HG03097 (cell line): Measurements from ENCODE around the gene EIF4B.
A peak's percentile ranks its signal among the peaks of the same experiment; 100 is the strongest.

ENCODE experiments used
- ATAC-seq: cut with Tn5 transposase; IDR thresholded peaks from one replicate; pipeline ENCODE4 v1.9.1; 2021; ENCODE audit not compliant: unreplicated experiment, low FRiP score

Gene EIF4B

DNA sequence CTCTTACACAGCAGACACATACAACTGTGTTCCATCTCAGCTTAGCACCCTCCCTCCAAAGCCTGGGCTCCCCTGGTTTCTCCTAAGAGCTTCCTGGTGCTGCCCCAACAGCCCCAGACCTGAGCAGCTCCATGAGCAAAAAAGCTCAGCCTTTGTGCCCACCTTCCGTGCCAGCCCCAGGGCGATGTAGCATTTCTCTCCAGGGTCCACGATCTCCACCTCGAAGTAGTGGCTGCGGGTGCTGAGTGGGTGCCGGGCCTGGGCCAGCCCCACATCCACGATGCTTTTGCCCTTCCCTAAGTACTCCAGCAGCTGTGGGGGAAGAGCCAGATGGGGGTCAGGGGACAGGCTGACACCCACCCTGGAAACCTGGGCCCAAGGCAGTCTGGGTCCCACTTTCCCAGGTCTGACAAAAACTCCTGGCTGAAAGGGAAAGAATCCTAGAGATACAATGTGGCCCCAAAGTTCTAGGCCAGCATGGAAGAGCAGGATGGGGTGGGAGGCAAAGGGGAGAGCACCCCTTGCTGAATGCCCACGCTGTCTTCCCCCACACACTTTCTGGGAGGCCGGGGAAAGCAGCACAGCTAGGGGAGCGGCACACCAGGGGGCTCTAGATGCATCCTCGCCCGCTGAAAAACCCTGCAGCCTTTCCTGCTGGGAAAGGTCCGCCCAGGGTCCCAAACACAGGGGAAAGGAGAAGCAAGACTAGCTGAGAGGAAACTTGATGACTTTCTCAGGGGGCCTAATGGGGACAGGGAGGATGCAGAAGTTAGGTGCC is 61.9 kb downstream of the EIF4B start:
- no peak for ATAC-seq

DNA sequence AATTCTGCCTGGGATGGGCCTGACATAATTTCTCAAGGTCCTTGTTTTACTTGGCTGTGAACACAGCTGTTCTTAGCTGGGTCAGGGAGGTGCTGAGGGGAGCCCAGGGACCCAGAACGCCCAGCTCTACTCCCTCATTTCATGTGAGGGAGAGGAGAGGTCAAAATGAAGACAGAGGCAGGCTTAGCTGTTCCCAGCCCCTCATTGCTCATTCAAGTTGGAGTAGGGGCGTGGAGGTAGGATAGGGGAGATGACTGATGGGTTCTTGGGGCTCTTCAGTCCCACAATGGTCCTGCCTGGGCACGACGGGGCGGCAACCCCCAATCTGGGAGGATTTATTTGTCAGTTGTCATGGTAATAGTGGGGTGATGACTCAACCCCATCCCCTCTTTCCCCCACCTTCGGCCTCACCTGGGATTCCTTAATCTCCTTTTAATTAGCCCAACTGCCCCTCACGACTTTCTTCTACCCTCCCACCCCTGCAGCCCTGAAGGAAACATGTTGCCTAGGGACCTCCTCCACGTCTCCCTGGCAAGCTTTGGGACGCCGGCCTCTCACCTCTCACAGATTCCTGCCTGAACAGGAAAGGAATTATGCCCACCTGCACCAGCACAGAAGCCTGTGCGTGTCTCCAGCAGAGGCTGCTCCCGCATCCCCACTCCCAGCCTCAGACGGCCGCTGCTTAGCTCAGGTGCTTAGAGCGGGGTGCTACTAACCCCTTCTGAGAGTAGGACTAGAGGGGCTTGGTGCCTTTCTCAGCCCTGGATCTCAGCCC is 62.7 kb downstream of the EIF4B start:
- ATAC-seq: no peak

DNA sequence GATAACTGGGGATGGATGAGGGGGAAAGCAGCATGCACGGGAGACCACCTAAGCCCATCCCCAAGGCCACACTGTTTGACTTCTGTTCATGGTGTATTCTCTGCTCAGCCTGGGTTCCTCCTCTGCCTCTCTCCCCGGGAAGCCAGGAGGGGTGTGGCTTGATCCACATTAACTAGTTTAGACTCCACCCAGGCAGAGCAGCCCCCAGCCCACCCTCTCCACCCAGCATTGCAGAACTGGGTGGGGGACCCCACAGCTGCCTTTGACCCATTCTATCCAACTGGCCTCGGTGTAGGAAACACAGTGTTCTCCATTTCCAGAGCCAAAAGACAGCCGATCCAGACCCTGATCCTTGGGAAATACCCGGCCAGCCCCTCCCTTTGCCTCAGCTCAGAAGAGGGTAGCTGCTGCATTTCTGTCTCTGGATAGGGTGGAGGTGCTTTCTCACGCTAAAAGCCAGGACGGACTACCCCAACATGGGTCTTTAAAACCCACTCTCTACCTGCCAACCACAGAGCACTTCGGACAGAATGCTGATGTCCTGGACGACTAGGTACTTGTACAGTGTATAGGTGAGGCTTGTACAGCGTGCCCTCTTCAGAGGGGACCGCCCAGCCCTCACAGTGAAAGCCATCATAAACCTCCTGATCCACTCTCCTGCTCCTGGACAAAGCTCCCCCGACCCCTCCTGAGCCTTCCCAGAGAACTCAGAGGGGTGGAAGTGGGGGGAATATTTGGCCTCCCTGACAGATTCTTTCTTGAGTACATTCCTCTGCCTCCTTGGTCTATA is 63.6 kb downstream of the EIF4B start:
- no peak for ATAC-seq

DNA sequence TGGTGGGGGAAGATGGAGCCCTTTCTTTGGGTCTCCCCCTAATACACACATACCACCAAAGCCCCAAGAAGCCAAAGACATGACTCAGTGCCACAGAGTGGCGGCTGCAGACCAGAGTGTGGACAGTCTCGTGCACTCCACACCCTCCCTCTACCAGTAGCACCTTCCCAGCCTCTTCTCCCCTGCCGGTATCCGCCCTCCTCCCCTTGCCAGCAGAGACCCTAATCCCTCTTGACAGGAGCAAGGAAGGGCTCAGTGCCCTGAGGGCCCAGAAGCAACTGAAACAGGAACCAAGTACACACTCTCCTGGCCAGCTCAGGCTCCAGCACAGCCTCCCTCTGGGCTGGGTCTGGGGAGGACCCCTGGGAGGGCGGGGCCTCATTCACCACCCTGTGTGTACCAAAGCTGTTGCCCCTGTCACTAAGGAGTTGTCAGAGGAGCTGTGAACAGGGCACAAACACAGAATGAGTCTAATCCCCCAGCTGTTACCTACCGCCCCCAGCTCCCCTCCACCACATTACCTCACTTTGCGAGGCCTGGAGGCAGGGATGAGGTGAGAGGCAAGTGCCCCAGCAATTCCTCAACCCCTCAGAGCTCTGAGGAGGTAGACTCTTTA is 64.7 kb downstream of the EIF4B start:
- ATAC-seq: no peak

DNA sequence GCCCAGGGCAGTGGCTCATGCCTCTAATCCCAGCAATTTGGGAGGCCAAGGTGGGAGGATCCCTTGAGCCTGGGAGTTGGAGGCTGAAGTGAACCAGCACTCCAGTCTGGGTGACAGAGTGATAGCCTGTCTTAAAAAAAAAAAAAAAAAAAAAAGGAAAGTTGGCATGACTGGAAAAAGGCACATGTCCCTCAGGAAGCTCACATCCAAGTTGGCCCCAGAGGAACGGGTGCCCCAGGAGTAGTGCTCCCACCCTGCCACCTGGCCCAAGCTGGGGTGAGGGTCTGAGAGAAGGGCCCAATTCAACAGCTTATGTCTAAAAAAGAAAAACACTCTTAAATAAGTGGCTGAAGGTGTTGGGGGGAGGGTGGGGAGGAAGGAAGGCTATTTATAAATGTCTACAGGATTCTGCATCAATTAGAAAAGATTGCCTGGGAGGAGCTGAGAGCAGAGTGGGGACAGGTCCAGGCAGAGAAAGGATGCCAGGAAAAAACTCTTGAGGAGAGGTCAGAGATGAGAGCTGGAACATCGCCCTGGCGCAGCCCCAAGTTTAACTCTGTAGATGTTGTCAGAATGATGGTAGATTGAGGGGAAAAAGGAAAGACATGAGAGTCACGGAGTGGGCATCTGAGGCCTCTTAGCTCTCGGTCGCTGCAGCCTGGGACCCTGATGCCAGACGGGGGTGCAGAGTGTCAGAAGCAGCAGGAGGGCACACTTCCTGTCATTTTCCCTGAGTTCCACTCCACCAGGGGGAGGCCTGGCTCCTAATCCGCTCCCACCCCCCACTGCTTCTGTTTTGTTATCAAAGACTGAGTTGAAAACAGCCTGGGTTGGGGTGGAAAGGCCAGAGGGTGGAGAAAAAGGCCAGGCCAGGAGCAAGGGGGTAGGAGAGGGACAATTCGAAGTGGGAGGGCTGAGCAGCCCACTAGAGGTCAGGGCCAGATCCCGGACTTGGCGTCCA is 65.6 kb downstream of the EIF4B start:
- no peak for ATAC-seq

DNA sequence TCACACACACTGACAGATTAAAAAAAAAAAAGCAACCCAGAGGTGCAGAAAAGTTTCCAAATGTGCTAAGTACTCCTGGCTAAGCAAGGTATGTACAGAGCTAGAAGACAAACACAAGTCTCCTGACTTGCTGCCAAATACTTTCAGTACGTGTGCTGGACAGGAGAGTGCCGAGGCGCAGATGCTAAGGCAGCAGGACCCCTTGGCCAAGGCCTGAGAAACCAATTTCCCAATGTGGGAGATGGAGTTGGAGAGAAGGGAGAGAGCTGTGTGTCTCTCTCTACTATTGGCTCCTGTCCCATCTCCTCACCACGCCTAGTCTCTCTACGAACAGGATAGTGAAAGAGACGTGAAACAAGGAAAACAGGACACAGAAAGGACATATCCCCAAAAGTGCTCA is 67.6 kb downstream of the EIF4B start:
- ATAC-seq: no peak

DNA sequence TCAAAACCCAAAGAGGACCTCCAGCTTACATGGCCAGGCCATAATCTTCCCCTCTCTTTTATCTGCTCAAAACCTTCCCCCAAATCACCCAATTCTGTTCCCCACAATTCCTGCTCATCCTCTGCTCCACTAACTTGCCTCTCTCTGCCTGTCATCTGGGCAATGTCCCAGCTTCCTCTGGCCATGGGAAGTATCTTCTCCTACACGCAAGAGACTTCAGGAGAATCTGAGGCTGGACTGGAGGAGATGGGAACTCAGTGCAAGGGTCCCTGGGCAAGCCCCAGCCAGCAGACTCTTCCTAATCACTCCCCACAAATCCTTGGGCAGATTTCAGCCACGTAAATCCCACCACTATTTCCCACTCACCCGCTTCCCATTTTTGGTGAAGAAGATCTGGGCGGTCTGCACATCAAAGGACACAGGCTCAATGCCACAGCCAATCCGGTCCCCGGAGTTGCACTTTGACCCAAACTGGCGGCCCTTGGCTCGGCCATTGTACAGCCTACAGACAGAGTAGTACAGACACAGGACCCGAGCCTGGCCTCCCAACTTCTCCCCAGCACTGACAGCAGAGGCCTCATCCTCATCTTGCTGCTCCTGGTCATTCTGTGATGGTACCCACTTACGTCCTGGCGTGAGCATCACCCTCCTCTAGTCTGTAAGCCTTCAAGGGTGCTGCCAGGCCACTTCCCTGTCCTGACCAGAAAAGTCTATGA is 68.2 kb downstream of the EIF4B start:
- no peak for ATAC-seq

DNA sequence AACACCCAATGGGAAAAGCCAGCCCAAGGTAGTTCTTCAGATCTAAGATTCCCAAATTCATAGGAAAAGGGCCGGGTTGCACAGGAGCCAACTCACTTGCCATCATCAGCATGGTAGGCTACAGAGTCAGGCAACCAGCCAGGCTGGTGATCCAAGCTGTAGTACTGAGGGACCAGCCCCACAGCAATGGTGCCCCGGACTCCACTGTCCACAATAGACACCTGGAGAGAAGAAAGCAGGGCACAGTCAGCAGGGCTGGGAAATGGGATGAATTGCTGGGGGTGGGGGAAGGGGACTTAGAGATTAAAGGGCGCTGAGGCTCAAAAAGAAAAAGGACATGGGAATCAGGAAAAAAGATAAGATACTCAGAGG is 68.7 kb downstream of the EIF4B start:
- ATAC-seq: no peak

DNA sequence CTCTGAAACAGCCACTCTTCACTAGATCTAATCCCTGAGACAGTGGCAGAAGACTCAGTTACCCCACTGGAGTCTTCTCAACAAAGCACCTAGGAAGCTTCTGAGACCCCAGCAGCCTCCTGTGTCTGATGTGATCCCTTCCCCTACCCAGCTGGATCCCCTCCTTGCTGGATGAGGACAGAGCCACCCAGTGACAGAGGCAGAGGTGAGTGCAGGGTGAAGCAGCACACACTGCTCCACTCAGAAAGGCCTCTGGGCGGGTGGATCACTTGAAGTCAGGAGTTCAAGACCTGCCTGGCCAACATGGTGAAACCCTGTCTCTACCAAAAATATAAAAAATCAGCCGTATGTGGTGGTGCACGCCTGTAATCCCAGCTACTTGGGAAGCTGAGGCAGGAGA is 70.2 kb downstream of the EIF4B start:
- no peak for ATAC-seq

DNA sequence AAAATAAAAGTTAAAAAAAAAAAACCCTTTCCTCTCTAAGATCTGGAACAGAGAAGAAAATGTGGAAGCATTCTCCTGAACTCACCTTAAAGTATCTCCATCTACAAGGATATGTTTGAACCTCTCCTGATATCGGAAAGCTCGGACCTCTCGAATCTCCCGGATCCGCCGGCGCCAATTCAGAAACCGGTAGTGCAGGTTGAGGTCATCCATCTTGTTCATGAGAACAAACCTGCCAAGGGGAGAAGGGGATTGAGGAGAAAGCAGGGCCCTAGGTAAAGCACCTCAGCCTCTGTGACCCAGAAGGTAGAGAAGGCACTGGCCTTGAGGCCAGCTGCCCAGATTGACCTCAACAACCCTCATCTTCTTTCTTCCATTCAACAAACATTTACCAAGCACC is 70.8 kb downstream of the EIF4B start:
- no peak for ATAC-seq

DNA sequence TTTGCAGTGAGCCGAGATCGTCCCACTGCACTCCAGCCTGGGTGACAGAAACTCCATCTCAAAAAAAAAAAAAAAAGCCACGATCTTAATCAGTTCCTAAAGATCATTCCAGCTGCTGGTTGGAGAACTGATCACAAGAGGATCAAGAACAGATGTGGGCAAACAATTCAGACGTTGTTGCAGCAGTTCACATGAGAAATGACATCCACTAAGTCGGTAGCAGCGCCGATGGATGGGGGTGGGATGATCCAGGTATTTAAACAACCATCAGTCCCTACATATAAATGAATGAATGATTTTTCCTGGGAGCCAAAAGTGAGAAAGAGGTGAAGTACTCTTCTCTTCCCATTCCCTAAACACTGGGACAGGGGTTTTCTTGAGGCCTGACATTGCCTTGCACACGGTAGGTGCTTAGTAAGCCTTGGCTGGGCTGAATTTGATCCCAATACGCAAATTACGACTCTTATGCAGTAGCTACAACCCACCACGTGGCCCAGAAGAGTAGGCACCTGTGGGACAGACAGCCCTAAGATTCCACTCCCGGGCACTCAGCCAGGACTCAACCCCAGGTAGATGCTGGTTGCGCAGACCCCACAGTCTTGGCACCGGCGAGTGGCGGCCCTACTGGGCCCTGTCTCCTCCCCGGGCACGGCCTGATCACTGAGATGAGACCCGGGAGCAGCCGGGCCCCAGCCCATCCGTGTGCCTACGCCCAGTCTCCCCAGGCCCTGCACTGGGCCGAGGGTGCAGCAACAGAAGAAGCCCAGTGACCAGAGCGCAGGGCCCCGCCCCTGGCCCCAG is 72.4 kb downstream of the EIF4B start:
- peak; percentile 14 for ATAC-seq

DNA sequence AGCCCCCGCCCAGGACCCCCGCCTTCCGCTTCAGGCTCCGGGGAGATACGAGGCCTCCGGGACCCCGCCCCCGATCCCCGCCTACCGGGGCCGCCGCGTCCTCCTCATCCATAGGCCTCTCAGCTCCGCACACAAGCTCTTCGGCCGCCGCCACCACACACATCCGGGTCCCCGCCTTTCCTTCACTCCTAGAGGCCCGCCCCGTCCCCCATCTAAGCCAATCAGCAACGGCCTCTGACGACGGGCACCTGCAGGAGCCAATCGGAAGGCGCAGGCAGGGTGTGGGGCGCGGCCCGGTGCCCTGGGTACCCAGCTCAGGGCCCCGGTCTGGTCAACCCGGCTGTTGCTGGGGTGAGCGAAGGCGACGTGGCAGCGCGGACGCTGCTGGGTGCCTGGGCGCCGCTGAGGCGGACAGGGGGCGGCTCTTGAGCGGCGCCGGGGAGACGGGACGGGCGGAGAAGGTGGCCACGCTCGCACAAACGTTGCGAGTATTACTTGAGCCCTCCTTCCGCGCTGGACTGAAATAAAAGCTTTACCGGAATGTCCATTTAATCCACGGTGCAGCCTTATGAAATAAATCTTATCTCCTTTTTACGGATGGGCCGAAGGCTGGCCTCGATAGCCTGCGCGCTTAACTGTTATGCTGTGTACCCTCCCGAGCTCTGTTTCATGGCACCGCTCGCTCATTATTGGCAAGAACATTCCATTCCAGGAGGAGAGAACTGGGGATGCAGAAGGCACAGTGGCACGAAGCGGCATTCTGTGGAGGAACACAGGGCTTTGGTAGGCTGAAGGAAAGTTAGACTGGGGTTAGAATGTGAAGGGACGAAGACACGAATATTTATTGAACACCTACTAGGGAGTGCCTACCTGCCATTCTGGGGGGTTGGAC is 73.2 kb downstream of the EIF4B start, which contains the start of gene SPRYD3:
Gene SPRYD3 (minus strand): TSS at position 165 of the 892 bp plus-strand sequence. CDS start 57 bp downstream, at position 108.
- ATAC-seq: peak; percentile 96

DNA sequence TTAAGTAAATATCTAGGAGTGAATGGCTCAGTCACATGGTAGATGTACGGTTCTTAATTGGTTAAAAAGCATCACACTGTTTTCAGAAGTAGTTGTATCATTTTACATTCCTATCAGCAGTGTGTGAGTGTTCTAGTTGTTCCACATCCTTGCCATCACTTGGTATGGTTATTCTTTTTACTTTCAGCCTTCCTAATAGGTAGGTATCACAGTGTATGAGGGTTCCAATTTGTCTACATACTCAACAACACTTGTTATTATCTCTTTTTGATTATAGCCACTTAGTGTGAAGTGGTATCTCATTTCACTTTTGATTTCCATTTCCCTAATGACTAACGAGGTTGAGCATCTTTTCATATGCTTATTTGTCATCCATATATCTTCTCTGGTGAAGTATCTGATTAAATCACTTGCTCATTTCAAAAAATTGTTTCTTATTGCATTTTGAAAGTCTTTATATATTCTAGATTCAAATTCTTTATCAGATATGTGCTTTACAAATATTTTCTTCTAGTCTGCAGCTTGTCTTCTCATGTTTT is 76.5 kb downstream of the EIF4B start:
- no peak for ATAC-seq

DNA sequence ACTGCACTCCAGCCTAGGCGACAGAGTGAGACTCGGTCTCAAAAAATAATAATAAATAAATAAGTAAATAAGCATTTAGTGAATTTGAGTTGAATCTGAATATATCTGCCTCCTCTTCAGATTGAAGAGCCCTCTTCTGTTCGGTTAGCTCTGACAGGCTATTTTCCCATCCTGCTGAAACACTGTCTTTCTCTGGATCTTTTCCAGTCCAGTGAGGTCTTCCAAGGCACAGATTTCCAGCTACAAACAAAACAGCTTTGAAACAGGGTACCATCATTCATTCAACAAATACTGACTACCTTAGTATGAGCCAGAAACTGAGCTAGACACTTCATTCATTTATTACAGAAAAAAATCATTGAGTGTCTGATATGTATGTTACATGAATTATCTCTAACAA is 80.1 kb downstream of the EIF4B start:
- no peak for ATAC-seq

DNA sequence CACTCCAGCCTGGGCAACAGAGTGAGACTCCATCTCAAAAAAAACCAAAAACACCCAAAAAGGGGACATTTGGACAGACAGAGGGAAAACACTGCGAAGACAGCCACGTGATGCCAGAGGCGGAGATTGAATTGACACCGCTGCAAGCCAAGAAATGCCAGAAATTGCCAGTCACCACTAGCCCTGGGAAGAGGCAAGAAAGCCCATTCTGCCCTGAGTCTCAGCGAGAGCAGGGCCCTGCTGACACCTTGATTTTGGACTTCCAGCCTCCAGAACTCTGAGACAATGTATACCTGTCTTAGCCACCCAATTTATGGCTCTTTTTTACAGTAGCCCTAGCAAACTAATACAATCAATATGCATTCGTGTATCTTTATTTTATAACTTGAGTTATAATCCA is 83.8 kb downstream of the EIF4B start:
- ATAC-seq: no peak

DNA sequence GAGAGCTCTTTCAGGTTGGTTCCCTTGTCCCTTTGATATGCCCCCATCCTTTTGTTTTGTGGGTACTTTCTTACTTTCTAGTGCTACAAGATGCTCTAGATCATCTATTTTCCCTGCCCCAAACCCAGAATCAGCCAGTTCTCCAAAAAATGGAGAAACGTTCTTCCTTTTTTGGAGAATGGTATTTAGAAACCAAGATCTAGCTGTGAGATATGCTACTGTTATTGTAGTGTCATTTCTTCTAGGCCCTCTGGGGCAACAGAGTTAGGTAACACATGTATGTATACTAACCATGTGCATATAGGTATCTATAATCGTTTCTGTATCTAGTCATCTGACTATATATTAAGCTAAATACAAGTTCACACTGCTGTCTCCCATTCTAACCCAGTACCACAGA is 84.3 kb downstream of the EIF4B start:
- no peak for ATAC-seq

DNA sequence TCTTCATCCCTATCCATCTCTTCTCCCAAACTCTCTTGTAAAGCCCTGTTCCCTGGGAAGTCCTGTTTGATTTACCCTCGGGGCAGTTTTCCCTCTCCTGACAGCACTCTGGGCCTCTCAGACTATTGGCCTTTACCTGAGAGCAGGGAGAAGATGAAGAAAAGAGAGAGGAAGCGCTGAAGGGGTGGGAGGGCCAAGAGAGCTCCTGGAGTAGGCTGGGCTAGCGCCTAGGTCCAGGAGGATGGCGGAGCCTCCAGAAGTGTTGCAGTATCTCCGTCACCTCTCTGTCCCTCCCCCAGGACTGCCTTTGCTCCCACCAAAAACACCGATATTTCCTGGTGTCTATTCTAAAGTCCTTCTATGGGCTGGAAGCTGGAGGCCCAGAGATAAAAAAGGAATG is 85.5 kb downstream of the EIF4B start:
- ATAC-seq: no peak
